Testis (tissue), 3 donors: ENCODE data around the gene IQCF6. TPM values are rescaled to one million over a fixed set of nuclear protein-coding genes. Genes with fewer than 3 reads are reported as not detected.

Experiments used
- DNase-seq: peaks from one replicate; pipeline ENCODE4 v3.0.0-alpha.2; 2019
- H3K27ac ChIP-seq, 2 donors: fragments of 200-600 bp; sonication (generic); one replicate each; pipeline ENCODE4 v1.5.1; 2019
- H3K27me3 ChIP-seq: fragments of 200-600 bp; sonication (generic); one replicate; pipeline ENCODE4 v1.5.1; 2019
- H3K36me3 ChIP-seq: fragments of 200-600 bp; sonication (generic); one replicate; pipeline ENCODE4 v1.5.1; 2017; ENCODE audit warnings: low read depth; ENCODE audit errors: missing control alignments
- H3K4me1 ChIP-seq: fragments of 200-600 bp; sonication (generic); one replicate; pipeline ENCODE4 v1.5.1; 2019
- H3K4me3 ChIP-seq, 2 donors: fragments of 200-600 bp; sonication (generic); one replicate each; pipeline ENCODE4 v1.5.1; 2017 to 2019
- H3K9me3 ChIP-seq: fragments of 200-600 bp; sonication (generic); one replicate; pipeline ENCODE4 v1.5.1; 2017
- CTCF ChIP-seq, 3 experiments: fragments of 450-650 bp in 2 of 3; fragments of 200-600 bp in 1 of 3; sonication (generic) in 1 of 3; IDR thresholded peaks; one replicate each; pipeline ENCODE4 v1.5.1; 2016 to 2019; ENCODE audit warnings: antibody characterized with exemption in 3 of 3, mild to moderate bottlenecking in 2 of 3, moderate library complexity in 1 of 3
- POLR2A ChIP-seq: fragments of 450-650 bp; IDR thresholded peaks from one replicate; pipeline ENCODE4 v1.6.1; 2017; ENCODE audit warnings: antibody characterized with exemption, mild to moderate bottlenecking, moderate library complexity
- WGBS, 2 donors: methylation state at CpG; one replicate each; pipeline ENCODE4 v1.1.5; 2018; 5-methylcytosine and 5-hydroxymethylcytosine counted together
- intact Hi-C: fragments of 100-400 bp; cut with DNase I; formaldehyde crosslinking; loops from one replicate; pipeline ENCODE4 v1.15.1; 2023; ENCODE audit warnings: low total_unique reads
- polyA plus RNA-seq: library from polyadenylated mRNA; stranded (reverse); fragments of 350-450 nt; fragmentation: Illumina TruSeq; extraction: RNeasy Lipid Tissue Mini Kit (QIAGEN cat#74804); gene quantifications from one replicate; pipeline ENCODE4 v1.2.3, GENCODE V29; 2014; ENCODE audit warnings: low read depth, low replicate concordance; ENCODE audit not compliant: insufficient read depth
- total RNA-seq, 2 donors: library from RNA; depleted of rRNA; stranded (reverse); fragments of >200 nt; gene quantifications; one replicate each; pipeline ENCODE4 v1.2.3, GENCODE V29; 2016

IQCF6 gene
- total and polyA plus RNA-seq, 3 donors from 2014 or later, result 12.3 to 30.4 (median 23.4) TPM

GRCh38 chr3:51816723-51817122, 37.7 kb upstream of the IQCF6 start:
- intact Hi-C loops, result no loop called here
- WGBS, 2 donors, result 88 to 91% methylated on average over 2 of the region's 2 CpGs
- no peaks in the 10 kb centered on the region for H3K27me3 ChIP-seq

GRCh38 chr3:51815614-51816013, 36.6 kb upstream of the IQCF6 start:
- Histone ChIP-seq H3K27ac (no peak overlapping the region), H3K9me3 (no peaks in the 10 kb centered on the region), H3K27me3 (no peaks in the 10 kb centered on the region), H3K4me3 (no peak overlapping the region), H3K4me1 (no peaks in the 10 kb centered on the region), H3K36me3 (no peaks in the 10 kb centered on the region)
- DNase-seq, result no peak
- no peak for TF ChIP-seq POLR2A
- no peak for TF ChIP-seq CTCF (IDR thresholded peaks at IDR 0.05)
- intact Hi-C loops, result no loop called here
- 65 to 77% methylated on average over 2 to 4 of the region's 4 CpGs for WGBS, 2 donors

More at GRCh38 chr3:51816723-51817122, 37.7 kb upstream of the IQCF6 start:
- Histone ChIP-seq H3K4me3 (no peak overlapping the region), H3K27ac (no peak overlapping the region), H3K4me1 (no peaks in the 10 kb centered on the region), H3K9me3 (no peaks in the 10 kb centered on the region), H3K36me3 (no peaks in the 10 kb centered on the region)
- TF ChIP-seq POLR2A, result no peak
- TF ChIP-seq CTCF (IDR thresholded peaks at IDR 0.05), result no peak
- no peak for DNase-seq

- intact Hi-C loops, result no loop called here
- TF ChIP-seq POLR2A (no peak), CTCF (IDR thresholded peaks at IDR 0.05) (no peak)
- no peak overlapping the region for H3K27ac ChIP-seq
- WGBS, 2 donors, result 95 to 96% methylated on average over 3 of the region's 3 CpGs
- H3K4me1 ChIP-seq, result no peaks in the 10 kb centered on the region
- H3K36me3 ChIP-seq, result no peaks in the 10 kb centered on the region
- no peaks in the 10 kb centered on the region for H3K27me3 ChIP-seq
- H3K9me3 ChIP-seq, result no peaks in the 10 kb centered on the region
- H3K4me3 ChIP-seq, result no peak overlapping the region
- DNase-seq, result no peak
These were observed 35.0 kb upstream of the IQCF6 start for GRCh38 chr3:51814034-51814433.

- Histone ChIP-seq H3K4me1 (no peaks in the 10 kb centered on the region), H3K36me3 (no peaks in the 10 kb centered on the region), H3K27ac (no peak overlapping the region), H3K9me3 (no peaks in the 10 kb centered on the region), H3K27me3 (no peaks in the 10 kb centered on the region), H3K4me3 (no peak overlapping the region)
- DNase-seq, result no peak
- intact Hi-C loops, result no loop called here
- WGBS, 2 donors, result 56 to 74% methylated on average over 3 to 6 of the region's 6 CpGs
- TF ChIP-seq CTCF (IDR thresholded peaks at IDR 0.05), result no peak
- TF ChIP-seq POLR2A, result no peak
These were observed 34.5 kb upstream of the IQCF6 start for GRCh38 chr3:51813539-51813938.

GRCh38 chr3:51808934-51809333, 29.9 kb upstream of the IQCF6 start:
- no peak for DNase-seq
- no peak overlapping the region for H3K4me3 ChIP-seq
- WGBS, 2 donors, result 83 to 84% methylated on average over 5 of the region's 5 CpGs
- H3K9me3 ChIP-seq, result no peaks in the 10 kb centered on the region
- no peaks in the 10 kb centered on the region for H3K27me3 ChIP-seq
- H3K4me1 ChIP-seq, result no peaks in the 10 kb centered on the region
- intact Hi-C loops, result no loop called here
- no peak overlapping the region for H3K27ac ChIP-seq
- TF ChIP-seq CTCF (IDR thresholded peaks at IDR 0.05), result no peak
- TF ChIP-seq POLR2A, result no peak
- no peaks in the 10 kb centered on the region for H3K36me3 ChIP-seq
